Right renal pelvis (tissue), 4 donors: ENCODE measurements around the gene TTC7B. TPM values are rescaled to one million over a fixed set of nuclear protein-coding genes. Genes with fewer than 3 reads are reported as not detected.

ENCODE experiments used
- DNase-seq, 4 donors: peaks; one replicate each; pipeline ENCODE4 v3.0.0-alpha.2; 2013; ENCODE audit warnings: low read depth in 4 of 4, low spot score in 3 of 4, missing footprints in 1 of 4
- polyA plus RNA-seq, 4 donors: library from polyadenylated mRNA; unstranded; fragments of 120-200 nt; gene quantifications; one replicate each; pipeline ENCODE4 v1.2.1, GENCODE V29; 2013; ENCODE audit not compliant: insufficient read length in 4 of 4

TTC7B gene
- polyA plus RNA-seq, 4 donors: 45.5 to 56.3 (median 47.5) TPM

GRCh38 chr14:90626550-90626949 lies 189.7 kb downstream of the TTC7B start:
- no peak for DNase-seq

- no peak for DNase-seq
These were observed 190.8 kb downstream of the TTC7B start for GRCh38 chr14:90625445-90625844.

DNA sequence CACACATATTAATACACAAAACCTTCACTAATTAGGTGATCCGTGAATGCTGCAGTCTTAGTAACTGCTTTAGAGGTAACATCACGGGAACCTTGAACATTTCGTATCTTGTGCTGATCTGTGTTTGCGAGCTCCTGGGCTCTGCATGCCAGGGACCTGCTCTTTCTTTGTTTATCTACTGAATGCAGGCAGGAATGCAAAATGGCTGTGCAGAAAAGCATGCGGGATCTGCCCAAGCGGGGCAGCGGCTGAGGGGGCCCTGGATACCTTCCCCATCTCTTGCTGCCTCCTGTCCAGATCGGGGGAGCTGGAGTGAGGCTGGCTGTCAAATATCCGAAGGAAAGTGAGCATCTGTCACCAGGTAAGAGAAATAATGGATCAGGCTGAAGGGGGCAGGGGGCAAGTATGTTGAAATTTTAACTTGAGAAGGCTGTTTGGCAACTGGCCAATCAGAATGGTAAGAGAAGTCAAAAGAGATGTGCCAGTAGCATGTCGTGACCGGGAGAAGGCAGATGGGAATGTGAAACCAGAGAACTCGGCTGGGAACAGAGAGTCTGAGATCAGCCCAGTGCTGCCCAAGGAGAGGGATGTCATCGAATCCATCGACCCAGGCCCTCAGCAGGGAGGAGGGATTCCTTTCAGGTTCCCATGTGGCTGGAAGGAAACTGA lies 191.4 kb downstream of the TTC7B start:
- DNase-seq: no peak

GRCh38 chr14:90624227-90624626 lies 192.0 kb downstream of the TTC7B start:
- DNase-seq: no peak

DNA sequence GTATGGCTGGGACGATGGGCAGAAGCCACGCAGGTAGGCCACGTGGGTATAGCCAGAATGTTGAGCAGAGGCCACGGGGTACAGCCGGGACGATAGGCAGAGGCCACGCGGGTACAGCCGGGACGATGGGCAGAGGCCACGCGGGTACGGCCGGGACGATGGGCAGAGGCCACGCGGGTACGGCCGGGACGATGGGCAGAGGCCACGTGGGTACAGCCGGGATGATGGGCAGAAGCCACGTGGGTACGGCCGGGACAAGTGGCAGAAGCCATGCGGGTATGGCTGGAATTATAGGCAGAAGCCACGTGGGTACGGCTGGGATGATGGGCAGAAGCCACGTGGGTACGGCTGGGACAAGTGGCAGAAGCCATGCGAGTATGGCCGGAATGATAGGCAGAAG lies 195.0 kb downstream of the TTC7B start:
- DNase-seq: no peak

GRCh38 chr14:90620568-90621077 lies 195.6 kb downstream of the TTC7B start:
- DNase-seq: no peak

DNA sequence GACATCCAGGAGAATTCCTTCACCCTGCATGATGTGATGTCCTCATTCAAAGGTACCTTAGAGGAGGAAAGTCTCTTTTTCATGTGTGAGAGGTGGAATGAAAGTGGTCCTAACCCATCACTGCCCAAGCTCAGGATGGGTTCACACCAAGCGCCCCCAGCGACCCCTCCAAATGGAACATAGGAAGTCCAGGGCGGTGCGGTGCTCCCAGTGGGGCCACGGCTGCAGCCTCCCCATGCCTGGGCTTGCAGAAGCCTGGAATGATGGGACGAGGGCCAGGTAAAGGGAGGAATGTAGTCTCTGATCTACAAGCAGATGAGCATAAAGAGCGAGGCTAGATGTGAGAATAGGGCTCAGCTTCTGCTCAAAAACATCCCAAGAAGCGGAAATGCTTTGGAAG lies 196.3 kb downstream of the TTC7B start:
- no peak for DNase-seq

DNA sequence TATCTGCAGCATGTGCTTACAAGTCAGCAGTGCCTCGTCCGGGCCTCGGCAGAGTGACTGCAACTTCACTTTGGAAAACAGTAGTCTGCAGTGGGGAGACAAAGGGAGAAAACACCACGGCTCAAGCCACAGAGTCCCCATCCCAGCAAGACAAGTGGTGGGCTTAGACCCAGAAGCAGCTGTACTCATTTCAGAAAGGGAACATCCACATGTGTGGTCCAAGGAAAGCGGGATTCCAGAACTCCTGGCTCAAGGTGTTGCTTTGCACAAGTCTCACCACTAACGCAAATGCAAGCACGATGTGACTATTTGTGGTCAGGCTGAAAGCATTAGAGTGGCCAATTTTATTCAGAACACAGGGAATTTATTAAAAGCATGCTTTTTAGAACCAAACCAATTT lies 198.3 kb downstream of the TTC7B start:
- DNase-seq: no peak

DNA sequence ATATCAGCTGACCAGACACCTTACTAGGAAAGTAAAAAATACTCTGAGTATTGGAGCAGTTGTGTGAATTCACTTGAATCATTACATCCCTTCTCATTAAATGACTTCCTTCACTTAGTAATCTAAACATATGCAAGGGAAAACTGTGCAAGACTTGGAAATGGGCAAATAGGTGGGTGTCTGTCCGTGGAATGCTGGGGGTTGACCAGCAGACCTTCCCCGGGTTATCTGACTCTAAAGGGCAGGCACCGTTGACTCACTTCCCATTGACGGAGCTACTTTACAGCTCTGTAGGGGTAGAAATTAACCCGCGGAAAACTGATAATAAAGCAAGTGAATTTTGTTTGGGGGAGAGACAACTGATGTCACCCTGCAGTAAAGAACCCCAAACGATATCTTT lies 199.3 kb downstream of the TTC7B start:
- DNase-seq: no peak

DNA sequence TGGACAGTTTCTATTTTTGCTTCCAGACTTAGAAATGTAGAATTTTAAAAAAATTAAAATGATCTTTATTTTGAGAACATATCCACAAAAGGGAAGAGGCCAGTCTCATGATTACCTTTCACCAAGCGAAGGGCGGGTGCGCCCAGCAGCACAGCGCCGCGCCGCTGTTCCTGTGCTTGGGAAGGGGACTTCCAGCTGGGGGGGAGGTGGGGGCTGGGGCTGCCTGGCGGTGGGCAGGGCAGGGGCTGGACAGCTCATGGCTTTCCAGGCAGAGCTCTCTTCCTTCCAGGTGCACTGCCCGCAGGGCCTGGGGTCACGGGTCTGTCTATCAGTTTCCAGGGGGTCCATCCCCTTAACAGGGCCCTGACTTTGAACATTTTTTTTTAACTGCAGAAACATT lies 199.9 kb downstream of the TTC7B start:
- no peak for DNase-seq

DNA sequence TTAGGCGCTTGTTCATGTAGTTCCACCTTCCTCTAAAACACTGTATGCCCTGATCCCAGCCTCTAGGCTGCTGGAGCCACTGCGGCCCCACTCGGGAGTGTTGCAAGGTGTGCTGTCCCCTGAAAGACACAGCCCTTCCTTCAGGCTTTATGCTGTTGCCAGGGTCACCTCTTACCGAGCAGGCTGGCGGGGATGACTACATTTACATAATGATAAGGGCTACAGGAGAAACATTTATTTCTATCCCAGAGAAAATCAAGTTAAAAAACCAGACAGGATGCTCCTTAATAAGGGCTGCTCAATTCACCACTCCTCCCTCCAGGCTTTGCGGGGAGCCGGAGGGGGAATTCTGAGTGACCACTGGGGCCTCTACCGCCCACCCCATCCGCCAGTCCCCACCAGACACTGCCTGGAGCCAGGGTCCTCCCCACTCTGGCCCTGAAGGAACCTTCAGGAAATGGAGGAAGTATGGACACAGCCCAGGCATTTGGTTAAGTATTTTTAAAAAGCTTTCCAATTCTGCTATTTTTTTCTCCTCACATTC lies 200.6 kb downstream of the TTC7B start:
- DNase-seq: no peak

DNA sequence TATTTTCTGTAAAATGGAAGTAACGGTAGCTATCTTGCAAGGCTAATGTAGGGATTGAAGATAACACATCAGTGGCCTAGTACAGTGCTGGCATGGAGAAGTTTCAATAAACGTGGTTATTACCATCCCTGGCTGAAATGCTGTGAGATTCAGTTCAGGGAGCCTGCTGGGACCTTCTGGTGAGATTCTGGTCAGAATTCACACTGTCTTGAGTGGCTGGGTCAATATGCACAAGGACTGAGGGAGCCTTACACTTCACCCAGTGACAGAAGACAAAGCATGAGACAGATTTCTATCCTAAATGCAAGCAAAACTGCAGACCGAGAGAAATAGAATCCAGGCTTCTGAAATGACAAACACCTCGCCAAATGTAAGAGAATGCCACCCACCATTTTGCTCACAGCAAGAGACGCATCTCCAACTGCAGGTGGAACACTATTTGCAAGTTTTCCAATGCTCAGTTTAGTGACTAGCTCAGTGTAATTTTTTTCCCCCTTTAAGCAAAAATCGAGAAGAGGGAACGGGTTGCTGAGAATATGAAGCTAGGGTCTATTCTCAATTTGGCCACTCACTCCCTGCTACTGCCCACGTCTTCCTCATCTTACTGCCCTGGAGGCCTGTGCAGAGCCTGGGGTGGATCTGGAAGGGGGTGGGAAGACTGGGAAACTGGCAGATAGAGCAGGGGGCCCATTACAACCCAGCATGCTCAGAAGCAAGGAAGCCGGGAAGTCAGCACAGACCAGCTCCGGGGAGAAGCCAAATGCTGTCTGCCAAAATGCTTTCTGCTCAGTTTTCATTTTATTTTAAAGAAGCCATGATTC lies 201.3 kb downstream of the TTC7B start:
- no peak for DNase-seq

DNA sequence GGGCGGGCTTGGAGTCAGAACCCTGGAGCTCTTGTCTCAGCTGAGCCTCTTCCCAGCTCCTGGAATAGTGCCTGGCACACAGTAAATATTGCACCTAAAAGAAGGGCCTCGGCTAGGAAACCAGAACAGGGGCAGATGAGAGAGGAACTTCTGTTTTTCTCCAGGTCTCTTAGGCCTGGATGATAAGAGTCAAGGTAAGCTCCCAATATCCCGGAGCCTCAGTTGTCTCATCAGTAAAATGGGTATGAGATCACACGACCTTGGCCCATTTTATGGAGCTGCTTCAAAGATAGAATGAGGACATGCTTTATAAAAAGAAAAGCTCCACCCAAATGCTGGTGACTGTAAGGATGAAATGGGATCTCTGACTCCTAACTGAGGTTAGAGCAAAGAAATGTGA lies 202.2 kb downstream of the TTC7B start:
- no peak for DNase-seq

GRCh38 chr14:90613453-90613852 lies 202.8 kb downstream of the TTC7B start:
- no peak for DNase-seq

DNA sequence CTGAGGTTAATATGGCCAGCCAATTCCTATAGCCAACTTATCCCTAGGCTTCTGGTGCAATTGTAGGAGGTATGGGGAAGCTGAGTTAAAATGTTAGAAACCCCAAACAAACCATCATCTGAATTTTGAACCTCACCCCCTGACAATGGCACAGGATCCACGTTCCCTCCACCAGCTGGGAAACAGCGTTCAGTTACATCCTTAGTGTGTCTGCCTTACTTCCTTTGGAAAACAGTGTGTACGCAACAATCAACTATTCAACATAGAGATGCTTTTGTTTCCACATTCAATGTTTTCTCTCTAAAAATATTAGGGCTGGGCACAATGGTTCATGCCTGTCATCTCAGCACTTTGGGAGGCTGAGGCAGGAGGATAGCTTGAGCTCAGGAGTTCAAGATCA lies 203.4 kb downstream of the TTC7B start:
- DNase-seq: no peak

DNA sequence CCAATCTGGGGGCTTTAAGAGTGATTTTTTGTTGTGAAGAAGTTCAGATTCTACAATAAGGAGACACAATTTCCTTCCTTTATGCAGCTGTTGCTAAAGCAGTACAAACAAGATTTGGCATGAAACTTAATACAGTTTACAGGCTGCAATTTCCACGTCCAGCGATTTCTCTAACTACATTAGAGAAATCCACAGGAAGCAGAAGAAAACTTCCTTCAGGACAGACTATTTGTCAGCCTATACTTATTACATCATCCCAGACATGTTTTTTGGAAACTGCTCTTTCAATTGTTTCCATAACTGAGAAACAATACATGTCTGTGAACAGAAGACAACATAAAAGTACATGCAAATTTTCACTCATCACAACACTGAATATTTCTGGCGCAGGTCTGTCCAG lies 204.3 kb downstream of the TTC7B start:
- no peak for DNase-seq

DNA sequence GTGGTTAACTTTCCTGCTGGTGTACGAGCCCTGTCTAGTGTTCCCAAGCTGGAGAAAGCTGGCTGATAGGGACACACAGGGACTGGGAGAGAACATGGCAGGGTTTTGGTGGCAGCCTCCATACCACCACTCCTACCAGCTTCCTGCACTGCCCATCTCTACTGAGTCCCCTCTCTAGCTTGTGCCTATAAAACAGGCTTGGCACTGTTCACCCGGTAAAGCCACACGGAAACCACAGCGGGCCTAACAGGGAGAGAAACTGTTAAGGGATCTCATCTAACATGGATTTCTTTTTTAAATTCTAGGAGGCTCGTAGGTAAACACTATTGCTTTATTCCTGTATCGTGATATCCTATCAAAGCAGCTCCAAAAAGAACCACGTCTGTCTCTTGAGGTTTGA lies 204.7 kb downstream of the TTC7B start:
- DNase-seq: no peak

DNA sequence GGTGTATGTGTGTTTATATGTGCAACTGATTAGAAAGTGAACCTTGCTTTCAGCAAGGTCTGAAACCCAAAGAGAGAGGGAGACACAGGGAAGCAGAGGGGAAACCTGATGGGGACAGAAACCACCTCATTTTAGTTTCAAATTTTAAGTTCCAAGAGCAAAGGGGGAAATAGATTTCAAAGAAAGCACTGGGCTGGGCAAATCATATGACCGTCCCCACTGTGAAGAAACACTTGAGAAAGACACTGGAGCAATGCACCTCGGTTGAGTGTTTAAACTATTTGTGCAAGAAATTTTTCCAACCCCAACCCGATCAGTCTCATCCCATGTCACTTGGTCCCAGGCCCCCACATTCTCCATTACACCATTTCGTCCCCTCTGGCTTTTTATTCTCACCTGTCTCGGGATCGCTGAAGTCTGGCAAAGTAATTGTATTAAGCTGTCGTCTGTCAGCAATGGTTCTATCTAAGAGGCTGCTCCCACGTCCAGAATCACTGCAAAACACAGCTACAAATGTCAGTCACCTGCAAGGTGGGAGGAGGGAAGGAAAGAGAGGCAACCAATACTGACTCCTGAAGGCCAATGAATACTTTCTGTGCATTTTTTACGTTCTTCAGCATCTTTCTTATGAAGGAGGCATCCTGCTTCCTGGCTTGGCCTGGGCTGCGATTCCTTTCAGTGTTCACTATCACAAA lies 205.7 kb downstream of the TTC7B start:
- no peak for DNase-seq

- DNase-seq: no peak
These were observed 206.9 kb downstream of the TTC7B start for GRCh38 chr14:90609376-90609775.

DNA sequence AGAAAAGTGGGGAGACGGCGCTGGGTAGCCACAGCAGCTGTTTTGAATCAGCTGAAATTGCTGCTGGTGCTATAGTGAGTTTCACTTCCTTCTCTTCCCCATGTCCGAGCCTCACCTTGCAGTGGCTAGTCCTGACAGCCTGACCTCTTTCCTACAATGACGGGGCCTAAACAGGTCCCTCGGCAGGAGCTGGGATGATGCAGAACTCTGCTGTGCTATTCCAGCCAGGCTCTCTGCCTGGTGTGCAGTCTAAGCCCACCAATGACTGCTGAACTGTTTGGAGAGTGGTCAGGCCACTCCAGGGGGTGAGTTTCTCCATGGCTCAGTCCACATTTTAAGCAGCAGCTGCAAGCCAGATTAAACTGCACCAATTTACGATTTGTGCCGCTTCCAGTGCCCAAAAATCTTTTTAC lies 207.3 kb downstream of the TTC7B start:
- no peak for DNase-seq

DNA sequence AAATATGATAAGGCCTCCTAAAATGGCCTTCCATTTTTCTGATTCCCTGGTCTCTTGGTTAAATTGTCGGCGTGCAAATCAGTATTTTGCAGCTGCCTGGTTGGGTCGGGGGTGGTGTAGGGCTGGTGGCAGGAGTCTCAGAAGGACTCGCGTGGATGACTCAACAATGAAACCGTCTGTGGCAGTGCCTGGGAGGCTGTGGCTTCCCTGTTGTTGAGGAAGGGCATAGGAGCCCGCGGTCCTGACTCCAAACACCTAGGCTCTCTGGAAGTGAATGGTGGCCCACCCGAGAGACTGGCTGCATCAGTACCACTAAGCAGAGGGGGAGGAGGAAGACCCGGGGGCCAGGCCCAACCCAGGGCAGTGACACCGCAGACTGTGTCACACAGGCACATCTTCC lies 207.9 kb downstream of the TTC7B start:
- DNase-seq: no peak
